ENCODE data around the gene GID8.

GRCh38 chr20:62891111-62891510, 46.8 kb upstream of the GID8 start:
- TF ChIP-seq POLR2A (IDR thresholded peaks at IDR 0.05) (no peak), CTCF (IDR thresholded peaks at IDR 0.05) (no peak)

Measured in uterus (tissue), 2 donors.